SIG-M5 (cell line): ENCODE results near the gene DYDC2.
"Not testable (repeated sequence)": the region's sequence is repeated elsewhere in the genome, so short reads cannot be mapped to it uniquely, and the experiment has no call there.

Source experiments
- DNase-seq: peaks from one replicate; lab custom pipeline; 2025; lab: John Stamatoyannopoulos, UW

DYDC2 gene

GRCh38 chr10:80414142-80414895 lies 57.7 kb downstream of the DYDC2 start:
- DNase-seq = no peak

- no peak for DNase-seq
These were observed 59.3 kb downstream of the DYDC2 start for GRCh38 chr10:80415734-80416478.

- DNase-seq = no peak
These were observed 60.0 kb downstream of the DYDC2 start for GRCh38 chr10:80416479-80417098.

GRCh38 chr10:80417256-80417655 lies 60.7 kb downstream of the DYDC2 start:
- not testable (repeated sequence) for DNase-seq
